AG10803 (cell line): ENCODE data around the gene EP400.

Experiments
- DNase-seq: peaks from one replicate; pipeline ENCODE4 v3.0.0; 2010; ENCODE audit warnings: low read depth
- H3K4me3 ChIP-seq: 2 replicates; pipeline ENCODE4 v1.5.1; 2011; ENCODE audit warnings: mild to moderate bottlenecking, low read length, control low read depth
- TF ChIP-seq, protein P1 (sequence below): conservative IDR thresholded peaks from 2 replicates; pipeline ENCODE4 v1.5.1; 2011; ENCODE audit warnings: mild to moderate bottlenecking, low read length, control low read depth, inconsistent platforms

Gene EP400

DNA sequence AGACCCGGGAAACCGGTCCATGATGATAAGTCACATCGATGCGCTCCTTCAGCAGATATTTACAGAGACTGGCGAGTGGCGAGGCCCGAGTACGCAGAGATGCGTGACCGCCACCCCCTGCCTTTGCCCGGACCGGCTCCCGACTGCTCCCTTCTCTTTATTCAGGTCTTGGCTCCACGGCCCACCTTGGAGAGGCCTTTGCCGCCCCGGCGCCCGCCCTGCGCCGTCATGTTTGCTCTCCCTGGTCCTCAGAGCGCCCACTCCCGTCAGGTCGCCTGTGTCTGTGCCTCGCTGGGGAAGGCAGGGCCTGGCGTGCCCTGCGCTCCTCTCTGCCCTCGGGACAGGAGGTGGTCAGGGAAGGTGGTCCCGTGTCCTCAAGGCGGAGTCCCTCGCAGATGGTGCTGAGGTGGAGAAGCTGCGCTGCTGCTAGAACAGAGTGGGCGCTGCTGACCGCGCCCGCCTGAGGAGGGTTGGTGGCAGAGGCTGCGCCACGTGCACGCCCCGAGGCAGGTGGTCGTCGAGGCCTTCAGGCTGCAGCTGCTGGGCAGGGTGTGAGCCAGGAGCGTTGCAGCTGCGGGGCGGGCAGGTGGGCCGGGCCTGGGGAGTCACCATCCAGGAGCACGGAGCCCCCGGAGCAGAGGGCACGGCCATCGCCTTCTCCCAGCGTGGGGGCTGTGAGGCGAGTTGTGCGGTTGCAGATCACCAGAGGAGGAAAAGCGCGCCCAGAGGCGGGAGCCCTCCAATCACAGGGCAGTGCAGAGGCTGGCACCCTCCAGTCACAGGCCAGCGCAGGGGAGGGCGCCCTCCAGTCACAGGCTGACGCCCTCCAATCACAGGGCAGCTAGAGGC, 167.2 kb downstream of the EP400 start:
- TF ChIP-seq, protein P1, sequence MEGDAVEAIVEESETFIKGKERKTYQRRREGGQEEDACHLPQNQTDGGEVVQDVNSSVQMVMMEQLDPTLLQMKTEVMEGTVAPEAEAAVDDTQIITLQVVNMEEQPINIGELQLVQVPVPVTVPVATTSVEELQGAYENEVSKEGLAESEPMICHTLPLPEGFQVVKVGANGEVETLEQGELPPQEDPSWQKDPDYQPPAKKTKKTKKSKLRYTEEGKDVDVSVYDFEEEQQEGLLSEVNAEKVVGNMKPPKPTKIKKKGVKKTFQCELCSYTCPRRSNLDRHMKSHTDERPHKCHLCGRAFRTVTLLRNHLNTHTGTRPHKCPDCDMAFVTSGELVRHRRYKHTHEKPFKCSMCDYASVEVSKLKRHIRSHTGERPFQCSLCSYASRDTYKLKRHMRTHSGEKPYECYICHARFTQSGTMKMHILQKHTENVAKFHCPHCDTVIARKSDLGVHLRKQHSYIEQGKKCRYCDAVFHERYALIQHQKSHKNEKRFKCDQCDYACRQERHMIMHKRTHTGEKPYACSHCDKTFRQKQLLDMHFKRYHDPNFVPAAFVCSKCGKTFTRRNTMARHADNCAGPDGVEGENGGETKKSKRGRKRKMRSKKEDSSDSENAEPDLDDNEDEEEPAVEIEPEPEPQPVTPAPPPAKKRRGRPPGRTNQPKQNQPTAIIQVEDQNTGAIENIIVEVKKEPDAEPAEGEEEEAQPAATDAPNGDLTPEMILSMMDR: no peak
- H3K4me3 ChIP-seq: no peak overlapping the region
- DNase-seq: no peak

DNA sequence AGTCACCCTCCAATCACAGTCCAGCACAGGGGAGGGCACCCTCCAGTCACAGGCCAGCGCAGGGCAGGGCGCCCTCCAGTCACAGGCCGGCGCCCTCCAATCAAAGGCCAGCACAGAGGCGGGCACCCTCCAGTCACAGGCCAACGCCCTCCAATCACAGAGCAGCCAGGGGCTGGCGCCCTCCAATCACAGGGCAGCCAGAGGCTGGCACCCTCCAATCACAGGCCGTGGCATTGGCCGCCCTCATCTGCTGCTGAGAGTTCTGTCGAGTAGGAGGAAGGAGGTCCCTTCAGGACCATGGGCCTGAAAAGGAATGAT, 167.8 kb downstream of the EP400 start:
- H3K4me3 ChIP-seq: no peak overlapping the region
- no peak for DNase-seq
- TF ChIP-seq, protein P1: no peak

DNA sequence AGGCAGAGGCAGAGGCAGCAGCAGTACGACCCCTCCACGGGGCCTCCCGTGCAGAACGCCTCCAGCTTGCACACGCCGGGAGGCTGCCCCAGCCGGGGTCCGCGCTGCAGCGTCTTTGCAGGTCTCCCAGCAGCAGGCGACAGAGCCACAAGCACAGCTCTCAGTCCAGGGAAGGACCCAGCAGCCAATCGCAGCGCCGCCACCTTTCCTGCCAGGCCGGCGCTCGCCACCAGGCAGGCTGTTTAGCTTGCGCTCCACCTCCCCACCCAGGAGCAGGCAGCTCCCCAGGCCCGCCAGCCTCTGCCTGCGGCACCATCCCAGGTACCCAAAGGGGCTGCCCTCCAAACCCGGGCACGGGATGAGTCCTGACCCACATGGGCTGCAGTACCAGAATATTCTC, 169.1 kb downstream of the EP400 start:
- DNase-seq: no peak
- TF ChIP-seq, protein P1: no peak
- no peak overlapping the region for H3K4me3 ChIP-seq

DNA sequence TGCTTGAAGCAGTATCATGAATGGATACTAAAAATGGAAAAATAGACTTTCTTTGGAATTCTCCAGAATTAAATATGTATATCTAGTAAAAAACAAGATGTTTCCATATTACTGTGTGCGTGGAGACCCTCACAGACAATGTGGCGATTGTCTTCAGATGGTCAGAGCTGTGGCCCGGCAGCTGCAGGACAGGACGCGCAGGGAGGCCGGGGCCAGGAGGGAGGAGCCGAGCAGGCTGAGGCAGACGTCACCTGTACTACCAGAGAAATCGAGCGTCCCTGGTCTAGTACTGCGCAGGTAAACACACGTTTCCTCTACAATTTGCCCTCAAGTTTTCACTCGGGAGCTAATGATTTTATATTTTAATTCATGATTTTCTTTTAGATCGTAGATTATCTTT, 171.5 kb downstream of the EP400 start:
- TF ChIP-seq, protein P1: no peak
- no peak overlapping the region for H3K4me3 ChIP-seq
- no peak for DNase-seq

DNA sequence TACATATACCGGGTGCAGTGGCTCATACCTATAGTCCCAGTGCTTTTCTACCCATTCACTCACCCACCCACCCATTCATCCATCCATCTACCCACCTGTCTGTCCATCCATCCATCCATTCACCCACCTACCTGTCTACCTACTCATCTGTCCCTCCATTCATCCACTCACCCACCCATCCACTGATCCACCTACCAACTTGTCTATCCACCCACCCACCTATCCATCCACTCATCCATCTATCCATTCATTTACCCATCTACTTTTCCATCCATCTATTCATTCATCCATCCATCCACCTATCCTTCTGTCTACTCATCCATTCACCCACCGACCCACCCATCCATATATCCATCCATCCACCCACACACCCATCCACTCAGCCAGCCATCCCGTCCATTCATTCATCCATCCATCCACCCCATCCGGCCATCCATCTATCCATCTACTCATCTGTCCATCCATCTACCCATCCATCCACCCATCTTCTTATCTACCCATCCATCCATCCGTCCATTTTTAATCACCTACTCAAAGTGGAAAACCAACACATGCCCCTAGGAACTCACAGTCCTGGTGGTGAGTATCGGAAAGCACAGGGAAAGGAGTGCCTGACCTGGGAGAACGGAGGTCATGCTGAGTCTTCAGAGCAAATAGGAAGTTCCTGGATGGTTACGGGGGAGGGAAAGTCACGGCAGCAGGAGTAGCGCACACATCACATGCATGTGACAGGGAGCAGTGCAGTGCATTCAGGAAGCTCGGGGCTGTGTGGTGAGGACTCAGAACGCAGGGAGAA, 174.4 kb downstream of the EP400 start:
- TF ChIP-seq, protein P1: no peak
- H3K4me3 ChIP-seq: no peak overlapping the region
- no peak for DNase-seq

DNA sequence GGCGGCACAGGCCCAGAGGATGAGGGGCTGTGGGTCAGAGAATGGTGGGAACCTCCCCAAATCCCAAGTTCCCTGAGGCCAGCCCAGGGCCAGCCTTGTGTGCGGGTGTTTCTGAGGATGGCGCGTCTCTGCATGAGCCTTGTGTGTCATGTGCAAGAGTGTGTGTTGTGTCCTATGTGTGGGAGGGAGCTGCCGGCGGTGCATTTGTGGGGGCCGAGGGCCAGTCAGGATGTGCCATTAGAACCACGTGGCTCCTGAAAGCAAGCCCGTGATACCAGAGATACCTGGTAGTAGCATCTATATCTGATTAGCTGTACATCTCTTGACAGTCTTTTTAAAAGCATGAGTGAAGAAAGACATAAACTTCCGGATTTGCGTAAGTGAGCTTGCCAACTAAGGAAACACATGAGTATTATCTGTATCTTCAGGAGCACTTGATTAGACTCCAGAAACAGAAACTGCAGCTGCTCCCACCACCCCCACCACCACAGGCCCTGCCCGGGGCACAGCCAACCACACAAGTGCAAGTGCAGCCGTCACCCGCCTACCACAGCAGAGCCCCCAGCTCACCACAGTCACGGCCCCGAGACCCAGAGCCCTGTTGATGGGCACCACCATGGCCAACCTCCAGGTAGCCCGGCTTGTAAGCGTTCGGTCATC, 175.2 kb downstream of the EP400 start:
- H3K4me3 ChIP-seq: no peak overlapping the region
- TF ChIP-seq, protein P1: no peak
- no peak for DNase-seq
